ENCODE measurements around the gene PYGB.
"Not testable (repeated sequence)": the region's sequence is repeated elsewhere in the genome, so short reads cannot be mapped to it uniquely, and the experiment has no call there.

DNA sequence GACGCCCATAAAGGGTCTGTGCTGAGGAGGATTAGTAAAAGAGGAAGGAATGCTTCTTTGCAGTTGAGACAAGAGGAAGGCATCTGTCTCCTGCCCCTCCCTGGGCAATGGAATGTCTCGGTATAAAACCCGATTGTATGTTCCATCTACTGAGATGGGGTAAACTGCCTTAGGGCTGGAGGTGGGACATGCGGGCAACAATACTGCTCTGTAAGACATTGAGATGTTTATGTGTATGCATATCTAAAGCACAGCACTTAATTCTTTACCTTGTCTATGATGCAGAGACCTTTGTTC is 6.3 kb upstream of the PYGB start:
- TF ChIP-seq, protein P1, sequence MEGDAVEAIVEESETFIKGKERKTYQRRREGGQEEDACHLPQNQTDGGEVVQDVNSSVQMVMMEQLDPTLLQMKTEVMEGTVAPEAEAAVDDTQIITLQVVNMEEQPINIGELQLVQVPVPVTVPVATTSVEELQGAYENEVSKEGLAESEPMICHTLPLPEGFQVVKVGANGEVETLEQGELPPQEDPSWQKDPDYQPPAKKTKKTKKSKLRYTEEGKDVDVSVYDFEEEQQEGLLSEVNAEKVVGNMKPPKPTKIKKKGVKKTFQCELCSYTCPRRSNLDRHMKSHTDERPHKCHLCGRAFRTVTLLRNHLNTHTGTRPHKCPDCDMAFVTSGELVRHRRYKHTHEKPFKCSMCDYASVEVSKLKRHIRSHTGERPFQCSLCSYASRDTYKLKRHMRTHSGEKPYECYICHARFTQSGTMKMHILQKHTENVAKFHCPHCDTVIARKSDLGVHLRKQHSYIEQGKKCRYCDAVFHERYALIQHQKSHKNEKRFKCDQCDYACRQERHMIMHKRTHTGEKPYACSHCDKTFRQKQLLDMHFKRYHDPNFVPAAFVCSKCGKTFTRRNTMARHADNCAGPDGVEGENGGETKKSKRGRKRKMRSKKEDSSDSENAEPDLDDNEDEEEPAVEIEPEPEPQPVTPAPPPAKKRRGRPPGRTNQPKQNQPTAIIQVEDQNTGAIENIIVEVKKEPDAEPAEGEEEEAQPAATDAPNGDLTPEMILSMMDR (IDR thresholded peaks at IDR 0.05) = not testable (repeated sequence)
- TF ChIP-seq POLR2A, POLR2AphosphoS5 (IDR thresholded peaks at IDR 0.05): not testable (repeated sequence)

All from prostate gland (tissue), 2 donors.